Ovary (tissue), 9 donors: ENCODE data around the gene OVCH1. TPM values are rescaled to one million over a fixed set of nuclear protein-coding genes. Genes with fewer than 3 reads are reported as not detected.

Experiments
- DNase-seq, 5 donors: peaks; one replicate each; pipeline ENCODE4 v3.0.0-alpha.2; 2019 to 2020
- H3K27ac ChIP-seq, 2 donors: fragments of 200-600 bp; one replicate each; pipeline versions ENCODE4 v1.5.1 to v1.8.0; 2019 to 2022
- H3K27me3 ChIP-seq: fragments of 200-600 bp; one replicate; pipeline ENCODE4 v1.8.0; 2022
- H3K36me3 ChIP-seq: fragments of 200-600 bp; sonication (generic); one replicate; pipeline ENCODE4 v1.5.1; 2019
- H3K4me1 ChIP-seq: one replicate; pipeline ENCODE4 v1.8.1; 2013; ENCODE audit warnings: mild to moderate bottlenecking, moderate library complexity; ENCODE audit not compliant: insufficient read depth
- H3K4me3 ChIP-seq: fragments of 200-600 bp; sonication (generic); one replicate; pipeline ENCODE4 v1.5.1; 2017
- H3K9me3 ChIP-seq, 2 donors: fragments of 200-600 bp in 1 of 2; sonication (generic) in 1 of 2; one replicate each; pipeline versions ENCODE4 v1.5.1 to v1.8.1; 2013 to 2019; ENCODE audit warnings: mild to moderate bottlenecking in 1 of 2, moderate library complexity in 1 of 2
- CTCF ChIP-seq, 3 donors: fragments of 450-650 bp in 2 of 3; fragments of 200-600 bp in 1 of 3; IDR thresholded peaks; one replicate each; pipeline versions ENCODE4 v1.5.1 to v1.8.0; 2016 to 2022; ENCODE audit warnings: antibody characterized with exemption in 3 of 3, mild to moderate bottlenecking in 1 of 3
- EP300 ChIP-seq: sonication (generic); formaldehyde crosslinking; IDR thresholded peaks from one replicate; pipeline ENCODE4 v1.6.1; 2017; ENCODE audit warnings: antibody characterized with exemption
- POLR2A ChIP-seq: fragments of 450-650 bp; IDR thresholded peaks from one replicate; pipeline ENCODE4 v1.6.1; 2017; ENCODE audit warnings: antibody characterized with exemption, mild to moderate bottlenecking, moderate library complexity
- WGBS, 3 donors: extraction: QIAGEN DNeasy Blood & Tissue Kit in 1 of 3; methylation state at CpG; one replicate each; pipeline versions ENCODE4 v1.1.5 to v1.1.7; 2013 to 2017; 5-methylcytosine and 5-hydroxymethylcytosine counted together
- intact Hi-C, 4 donors: fragments of 100-400 bp; cut with DNase I; formaldehyde crosslinking; loops; one replicate each; pipeline versions ENCODE4 v1.11.0 to v1.15.1; 2022 to 2023
- polyA plus RNA-seq, 2 donors: library from polyadenylated mRNA; stranded (reverse); fragments of 200-250 nt in 1 of 2; fragments of 350-450 nt in 1 of 2; fragmentation: Illumina TruSeq in 1 of 2; extraction: RNeasy Lipid Tissue Mini Kit (QIAGEN cat#74804) in 1 of 2; gene quantifications; one replicate each; pipeline ENCODE4 v1.2.3, GENCODE V29; 2013 to 2014
- total RNA-seq, 7 donors: library from RNA; depleted of rRNA in 2 of 7; stranded (reverse); fragments of >200 nt in 2 of 7; fragmentation: NEBNext Ultra II Directional in 3 of 7; extraction: Animal tissue kit (Norgen Biotek cat#: 25700) in 3 of 7; gene quantifications; one replicate each; pipeline versions ENCODE4 v1.1.0 to v1.2.4, GENCODE V29; 2016 to 2023
- donor health status: DM: no; HTN: no; CAD: no; lungs with moderate emphysema.
- donor health status: DM: no; HTN: no; CAD: no.
- donor health status: Bipolar disorder and iron deficiency.
- donor health status: DM: yes; HTN: yes; CAD: no.
- donor health status: DM: no; HTN: no; CAD: no.
- donor health status: DM: yes; HTN: yes; CAD: no.

OVCH1 gene
- total and polyA plus RNA-seq, 9 donors: 0.10 to 0.48 (median 0.21) TPM; not detected in 4

GRCh38 chr12:29382251-29382650 lies 115.2 kb downstream of the OVCH1 start:
- Histone ChIP-seq H3K27me3 (no peaks in the 10 kb centered on the region), H3K4me3 (no peak overlapping the region), H3K9me3 (no peaks in the 10 kb centered on the region), H3K27ac (no peak overlapping the region), H3K4me1 (no peaks in the 10 kb centered on the region), H3K36me3 (no peaks in the 10 kb centered on the region)
- DNase-seq: no peak
- intact Hi-C loops: no loop called here
- 89 to 96% (median 92%) methylated on average over 2 of the region's 2 CpGs for WGBS, 3 donors
- TF ChIP-seq CTCF (IDR thresholded peaks at IDR 0.05) (no peak), EP300 (no peak), POLR2A (no peak)

- no peaks in the 10 kb centered on the region for H3K36me3 ChIP-seq
- peak within 1 kb of the TSS; percentile 66 for H3K4me3 ChIP-seq
- TF ChIP-seq CTCF (IDR thresholded peaks at IDR 0.05) (no peak), POLR2A (peak; percentile 61)
- intact Hi-C loops: no loop called here
- DNase-seq: peak; percentile 89 to 94 (median 90)
- 0% methylated on average over 55 of the region's 55 CpGs for WGBS, 3 donors
- H3K4me1 ChIP-seq: no peaks in the 10 kb centered on the region
- peak within 1 kb of the TSS; percentile 78 to 80 for H3K27ac ChIP-seq
- H3K27me3 ChIP-seq: no peaks in the 10 kb centered on the region
- H3K9me3 ChIP-seq: no peaks in the 10 kb centered on the region
Observed at GRCh38 chr12:29380536-29381523, 116.7 kb downstream of the OVCH1 start, which contains the start of gene ERGIC2. TSS of gene ERGIC2 (minus strand) at chr12:29381172. CDS start at chr12:29371633, 9,539 bp downstream.

Other genes with a start within 250 kb of the OVCH1 start
- 10 to 100 TPM; 21.3 to 75.1 (median 54.1) TPM for gene ERGIC2, start 116.5 kb downstream of the OVCH1 start, total RNA-seq
- 10 to 100 TPM; 24.6 to 53.6 TPM for gene ERGIC2, start 116.5 kb downstream of the OVCH1 start, polyA plus RNA-seq